Fibroblast of skin of back (primary cell): ENCODE measurements around the gene ANKRD52.

ENCODE experiments used
- DNase-seq: peaks from one replicate; pipeline ENCODE4 v3.0.0-alpha.2; 2013

Gene ANKRD52

DNA sequence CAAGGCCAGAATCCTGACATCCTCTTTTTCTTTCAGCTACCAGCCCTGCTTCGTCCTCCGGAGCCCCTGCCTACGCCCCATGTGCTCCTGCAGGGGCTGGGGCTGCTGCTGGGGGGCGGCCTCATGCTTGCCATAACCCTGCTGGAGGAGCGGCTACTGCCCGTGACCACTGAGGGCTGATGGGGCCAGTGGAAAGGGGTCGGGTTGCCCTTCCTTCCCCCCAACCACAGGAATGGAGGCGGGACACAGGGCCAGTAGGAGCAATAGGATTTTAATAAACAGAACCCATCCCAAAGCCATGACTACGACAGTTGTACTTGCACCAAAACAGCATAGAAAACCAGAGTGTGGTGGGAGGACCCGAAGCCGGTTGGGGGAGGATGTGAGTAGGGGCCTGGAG, 20.6 kb downstream of the ANKRD52 start:
- DNase-seq: no peak

DNA sequence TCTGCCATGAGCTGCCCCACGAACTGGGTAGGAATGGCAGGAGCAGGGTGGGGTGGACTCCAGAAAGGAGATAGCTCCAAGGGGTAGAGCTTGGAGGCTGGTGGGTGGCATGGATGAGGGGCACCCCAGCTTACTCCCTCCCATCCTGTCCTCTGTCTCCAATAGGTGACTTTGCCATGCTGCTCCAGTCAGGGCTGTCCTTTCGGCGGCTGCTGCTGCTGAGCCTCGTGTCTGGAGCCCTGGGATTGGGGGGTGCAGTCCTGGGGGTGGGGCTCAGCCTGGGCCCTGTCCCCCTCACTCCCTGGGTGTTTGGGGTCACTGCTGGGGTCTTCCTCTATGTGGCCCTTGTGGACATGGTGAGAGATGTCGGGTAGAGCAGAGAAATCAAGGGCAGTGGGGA, 21.2 kb downstream of the ANKRD52 start:
- no peak for DNase-seq

GRCh38 chr12:56236091-56236490, 22.1 kb downstream of the ANKRD52 start:
- DNase-seq: no peak

- DNase-seq: no peak
Measured at GRCh38 chr12:56234746-56235436, 23.3 kb downstream of the ANKRD52 start.

DNA sequence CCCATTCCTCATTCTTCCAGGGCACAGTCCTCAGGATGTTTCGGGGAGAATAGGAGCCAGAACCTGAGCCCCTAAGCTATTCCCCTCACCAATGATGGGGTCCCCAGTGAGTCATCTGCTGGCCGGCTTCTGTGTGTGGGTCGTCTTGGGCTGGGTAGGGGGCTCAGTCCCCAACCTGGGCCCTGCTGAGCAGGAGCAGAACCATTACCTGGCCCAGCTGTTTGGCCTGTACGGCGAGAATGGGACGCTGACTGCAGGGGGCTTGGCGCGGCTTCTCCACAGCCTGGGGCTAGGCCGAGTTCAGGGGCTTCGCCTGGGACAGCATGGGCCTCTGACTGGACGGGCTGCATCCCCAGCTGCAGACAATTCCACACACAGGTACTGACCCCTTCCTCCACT, 27.0 kb downstream of the ANKRD52 start:
- DNase-seq: no peak

DNA sequence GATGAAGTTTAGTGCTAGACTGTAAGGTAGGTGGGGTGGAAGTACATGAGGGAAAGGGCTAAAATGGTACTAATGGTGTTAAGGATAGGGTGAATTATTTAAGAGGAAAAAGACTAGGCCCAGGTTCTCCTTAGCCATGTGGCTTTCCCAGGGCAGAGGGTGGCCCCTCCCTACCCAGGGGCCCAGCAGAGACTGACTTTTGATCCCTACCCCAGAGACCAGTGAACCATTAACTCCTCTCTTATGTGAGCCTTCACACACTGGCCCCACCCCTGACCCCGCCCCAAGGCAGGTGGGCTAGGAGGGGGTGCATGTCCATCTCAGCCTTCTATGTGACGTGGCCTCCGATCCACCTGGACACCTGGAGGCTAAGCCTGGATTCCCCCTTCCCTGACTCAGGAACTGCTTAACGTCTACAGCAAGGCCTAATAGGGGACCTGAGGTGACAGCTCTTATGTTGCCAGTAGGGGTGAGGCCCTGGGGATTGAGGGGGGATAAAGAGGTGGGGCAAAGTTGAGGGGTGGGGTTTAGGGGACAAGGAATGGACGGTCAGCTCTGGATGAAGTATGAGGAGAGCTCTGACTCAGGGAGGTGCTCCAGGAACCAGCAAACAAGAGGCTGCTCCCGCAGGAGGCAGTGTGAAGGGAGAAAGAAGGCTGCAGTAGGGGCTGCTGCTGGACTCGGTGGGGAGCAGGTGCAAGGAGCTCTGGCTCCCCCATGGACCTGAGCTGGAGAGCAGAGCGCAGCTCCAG, 27.6 kb downstream of the ANKRD52 start:
- DNase-seq: no peak

- DNase-seq: no peak
Measured at GRCh38 chr12:56229916-56230431, 28.2 kb downstream of the ANKRD52 start, which contains the start of gene SLC39A5. TSS of gene SLC39A5 (plus strand) at chr12:56230051. CDS start at chr12:56231275, 1,224 bp downstream.

- no peak for DNase-seq
Measured at GRCh38 chr12:56229082-56229481, 29.1 kb downstream of the ANKRD52 start.

DNA sequence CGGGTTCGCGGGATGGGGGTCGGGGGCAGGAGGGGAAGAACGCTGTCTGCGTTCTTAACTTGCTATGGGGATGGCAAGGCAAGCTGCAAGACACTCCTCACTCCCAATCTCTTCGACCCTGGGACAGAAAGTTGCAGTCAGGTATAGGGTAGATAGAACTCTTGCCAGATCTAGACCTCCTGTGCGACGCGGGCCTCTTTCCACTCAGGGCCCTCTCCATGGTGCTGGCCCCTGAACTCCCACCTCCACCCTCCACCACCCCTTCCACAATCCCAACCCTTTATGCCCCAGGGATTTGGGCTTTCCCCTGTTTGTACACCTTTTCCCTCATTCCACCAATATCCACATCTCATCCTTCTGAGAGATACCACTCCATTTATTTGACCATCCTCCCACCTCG, 33.2 kb downstream of the ANKRD52 start:
- DNase-seq: no peak

DNA sequence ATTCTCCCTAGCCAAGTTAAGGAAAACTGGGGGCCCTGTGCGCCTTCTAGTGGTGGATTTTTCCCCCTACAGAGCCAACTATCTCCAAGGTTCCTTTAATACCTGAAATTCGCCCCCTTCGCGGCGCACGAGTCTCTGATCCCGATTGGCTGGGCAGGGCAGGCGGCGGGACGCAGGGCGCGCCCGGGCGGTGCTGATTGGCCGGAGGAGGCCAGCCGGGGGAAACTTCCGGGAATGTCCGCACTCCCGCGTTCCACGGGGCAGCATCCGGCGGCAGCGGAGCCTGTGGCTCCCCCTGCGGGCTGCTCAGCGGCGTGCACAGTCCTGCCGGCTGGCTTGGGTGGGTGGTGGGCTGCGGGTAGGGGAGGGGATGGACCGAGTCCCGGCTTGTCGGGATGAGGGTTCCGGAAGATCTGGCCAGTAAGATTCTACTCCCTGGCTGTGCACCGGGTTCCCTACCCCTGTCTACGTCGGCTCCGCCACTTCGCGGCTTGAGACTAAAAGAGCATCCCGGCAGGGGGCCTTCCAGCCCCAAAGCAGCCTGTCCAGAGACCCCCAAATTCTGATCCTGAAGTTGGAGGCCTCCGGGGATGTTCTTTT, 34.0 kb downstream of the ANKRD52 start, which contains the start of gene NABP2:
Gene NABP2, plus strand, starts transcription at position 241 of the 600 bp plus-strand sequence. CDS start 515 bp downstream, outside the sequence.
- DNase-seq: peak; percentile 99

DNA sequence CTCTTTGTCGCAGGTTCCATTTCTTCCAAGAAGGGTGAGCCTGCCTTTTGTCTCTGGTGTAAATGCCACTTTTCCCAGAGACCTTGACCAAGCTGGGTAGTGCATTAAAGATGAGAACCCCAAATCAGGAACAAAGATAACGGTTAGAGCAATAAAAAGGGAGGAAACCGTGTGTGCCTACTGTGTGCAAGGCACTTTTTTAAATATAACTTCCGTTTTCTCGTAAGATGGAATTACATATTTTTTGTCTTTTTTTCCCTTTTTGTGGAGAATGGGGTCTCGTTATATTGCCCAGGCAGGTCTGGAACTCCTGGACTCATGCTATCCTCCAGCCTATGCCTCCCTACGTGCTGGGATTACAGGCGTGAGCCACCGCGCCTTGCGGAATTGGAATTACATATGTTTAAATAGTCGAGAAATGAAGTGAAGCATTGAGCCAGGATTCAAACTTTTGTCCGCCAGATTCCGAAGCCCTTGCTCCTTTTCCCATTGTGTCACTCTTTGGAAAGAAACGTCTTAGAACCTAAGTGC, 34.5 kb downstream of the ANKRD52 start:
- DNase-seq: no peak

GRCh38 chr12:56222531-56222895, 35.7 kb downstream of the ANKRD52 start:
- DNase-seq: no peak

- peak; percentile 98 for DNase-seq
Measured at GRCh38 chr12:56221757-56222530, 36.2 kb downstream of the ANKRD52 start, which contains the start of gene RNF41. TSS of gene RNF41 (minus strand) at chr12:56221922. CDS start at chr12:56214047, 7,875 bp downstream.

- DNase-seq: peak; percentile 90
Measured at GRCh38 chr12:56221232-56221756, 36.9 kb downstream of the ANKRD52 start.

GRCh38 chr12:56220611-56221231, 37.5 kb downstream of the ANKRD52 start:
- peak; percentile 55 for DNase-seq

GRCh38 chr12:56219840-56220239, 38.3 kb downstream of the ANKRD52 start:
- no peak for DNase-seq

DNA sequence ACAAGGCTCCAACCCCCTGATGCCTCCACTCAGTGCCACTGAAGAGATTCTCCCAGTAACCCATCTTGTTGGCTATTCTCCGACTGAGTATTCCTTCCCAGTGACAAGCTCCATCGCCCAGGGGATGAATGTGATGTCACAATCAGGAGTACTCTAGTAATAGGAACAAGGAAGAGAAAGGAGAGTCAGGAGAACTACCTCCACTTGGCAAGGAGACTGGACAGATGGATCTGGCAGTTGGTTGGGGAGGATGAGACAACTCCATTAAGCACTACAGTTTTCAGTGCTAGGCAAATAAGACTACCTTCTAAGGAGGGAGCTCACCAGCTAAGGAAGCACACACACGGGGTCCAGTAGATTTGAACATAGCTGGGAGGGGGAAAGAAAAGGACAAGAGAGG, 41.7 kb downstream of the ANKRD52 start:
- DNase-seq: no peak

DNA sequence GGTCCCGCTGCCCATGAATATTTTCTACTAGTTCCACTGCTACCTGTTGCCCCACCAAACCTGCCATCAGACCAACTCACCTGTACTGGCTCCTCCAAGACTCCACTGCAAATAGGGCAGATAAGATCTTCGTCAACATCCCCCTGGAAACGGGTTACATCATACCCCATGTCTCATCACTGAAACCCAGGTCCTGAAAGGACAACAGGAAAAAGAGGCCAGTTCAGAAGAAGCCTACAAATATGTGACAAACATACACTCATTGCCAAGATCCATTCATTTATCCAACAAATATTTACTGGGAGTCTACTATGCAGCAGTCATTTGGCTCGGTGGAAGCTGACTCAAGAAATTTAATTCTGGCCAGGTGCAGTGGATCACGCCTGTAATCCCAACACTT, 44.3 kb downstream of the ANKRD52 start:
- DNase-seq: no peak

DNA sequence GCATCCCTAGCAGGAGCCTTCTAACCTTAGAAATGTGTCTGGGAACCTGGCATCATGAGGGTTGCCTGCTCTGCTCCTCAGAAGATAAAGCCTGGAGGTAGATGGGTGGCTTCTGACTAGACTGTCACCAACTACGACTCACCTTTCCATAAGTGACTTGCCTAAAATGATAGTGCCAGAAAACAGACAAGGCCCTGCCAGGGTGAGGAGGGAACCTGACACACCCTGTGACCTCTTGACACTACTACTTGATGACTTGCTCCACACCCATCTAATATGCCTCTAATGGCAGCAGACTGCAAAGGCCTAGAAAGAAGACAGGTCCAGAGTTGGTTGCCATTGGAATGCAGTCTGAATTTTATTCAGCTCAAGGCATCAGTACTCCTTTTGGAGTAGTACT, 45.8 kb downstream of the ANKRD52 start:
- no peak for DNase-seq

- no peak for DNase-seq
Measured at GRCh38 chr12:56208006-56208405, 50.2 kb downstream of the ANKRD52 start.

- DNase-seq: peak; percentile 61
Measured at GRCh38 chr12:56206452-56207166, 51.6 kb downstream of the ANKRD52 start.
